ENCODE results near the gene ROR2.

Gene ROR2

GRCh38 chr9:91832322-91832721, 117.7 kb downstream of the ROR2 start:
- H3K4me3 Mint-ChIP-seq: no peak overlapping the region
- no peaks in the 10 kb centered on the region for H3K27me3 Mint-ChIP-seq
- H3K36me3 Mint-ChIP-seq (ENCODE audit: low read depth): no peaks in the 10 kb centered on the region
- H3K9me3 Mint-ChIP-seq: no peaks in the 10 kb centered on the region
- no peak for DNase-seq
- H3K4me1 Mint-ChIP-seq (ENCODE audit: low read depth): no peaks in the 10 kb centered on the region
- no peak overlapping the region for H3K27ac Mint-ChIP-seq

DNA sequence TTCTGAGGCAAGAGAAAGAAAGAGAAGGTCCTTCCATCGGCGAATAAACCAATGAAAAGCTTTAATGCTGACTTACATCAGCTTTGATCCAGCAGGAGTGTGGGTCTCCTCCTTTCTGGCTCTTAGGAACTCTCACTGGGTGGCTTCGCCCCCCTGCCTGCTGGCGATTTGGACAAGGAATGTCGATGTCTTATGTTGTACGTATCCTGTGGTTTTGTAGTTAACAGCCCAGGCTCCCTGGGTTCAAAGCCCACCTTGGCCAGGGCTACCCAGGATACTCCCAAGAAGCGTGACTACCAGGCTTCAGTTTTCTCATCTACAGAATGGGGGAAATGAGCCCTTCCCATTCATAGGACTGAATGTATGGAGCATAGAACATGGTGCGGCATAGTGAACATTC, 124.2 kb downstream of the ROR2 start:
- Mint-ChIP-seq H3K27ac (no peak overlapping the region), H3K9me3 (no peaks in the 10 kb centered on the region), H3K4me3 (no peak overlapping the region), H3K27me3 (peaks cover 5% of the 10 kb centered on the region), H3K36me3 (ENCODE audit: low read depth) (no peaks in the 10 kb centered on the region), H3K4me1 (ENCODE audit: low read depth) (no peaks in the 10 kb centered on the region)
- no peak for DNase-seq

GRCh38 chr9:91825422-91825821, 124.6 kb downstream of the ROR2 start:
- H3K36me3 Mint-ChIP-seq (ENCODE audit: low read depth): no peaks in the 10 kb centered on the region
- peaks cover 5% of the 10 kb centered on the region for H3K27me3 Mint-ChIP-seq
- H3K4me3 Mint-ChIP-seq: no peak overlapping the region
- no peaks in the 10 kb centered on the region for H3K4me1 Mint-ChIP-seq (ENCODE audit: low read depth)
- no peak for DNase-seq
- H3K9me3 Mint-ChIP-seq: no peaks in the 10 kb centered on the region
- peak overlapping the region; percentile 11 for H3K27ac Mint-ChIP-seq

DNA sequence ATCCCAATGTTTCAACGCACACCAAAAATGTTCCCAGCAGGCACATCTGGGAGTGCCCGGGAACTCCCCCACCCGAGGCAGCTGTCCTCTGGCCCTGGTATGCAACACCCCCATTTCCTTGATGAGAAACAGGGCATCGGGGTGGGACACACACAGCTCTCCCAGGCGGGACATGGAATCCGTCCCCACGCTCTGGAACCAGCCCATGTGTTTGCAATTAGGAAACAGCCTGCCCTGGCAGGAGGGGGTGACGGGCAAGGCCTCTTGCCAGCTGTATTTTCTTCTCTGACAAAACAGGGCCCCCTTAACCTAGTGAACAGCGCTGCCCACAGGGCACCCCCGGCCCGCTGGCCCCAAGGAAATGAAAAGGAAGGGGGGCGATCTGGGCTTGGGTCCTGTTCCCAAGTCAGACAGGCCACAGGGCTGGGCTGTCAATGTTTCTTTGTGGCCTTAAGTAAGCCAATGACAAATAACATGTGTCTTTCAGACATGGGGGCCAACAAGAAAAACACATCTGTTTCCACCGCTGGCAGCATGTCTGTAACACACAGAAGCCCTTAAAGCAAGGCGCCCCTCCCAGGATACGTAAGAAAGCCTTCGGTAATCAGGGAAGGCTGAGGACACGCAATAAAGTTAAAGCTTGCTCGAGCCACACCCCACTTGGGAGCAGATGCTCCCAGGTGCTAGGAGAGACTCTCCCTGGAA, 125.3 kb downstream of the ROR2 start:
- H3K27ac Mint-ChIP-seq: no peak overlapping the region
- H3K36me3 Mint-ChIP-seq (ENCODE audit: low read depth): no peaks in the 10 kb centered on the region

GRCh38 chr9:91824151-91824550, 125.9 kb downstream of the ROR2 start:
- H3K9me3 Mint-ChIP-seq: no peaks in the 10 kb centered on the region
- H3K36me3 Mint-ChIP-seq (ENCODE audit: low read depth): no peaks in the 10 kb centered on the region
- H3K4me1 Mint-ChIP-seq (ENCODE audit: low read depth): no peaks in the 10 kb centered on the region
- no peak overlapping the region for H3K27ac Mint-ChIP-seq
- peaks cover 5% of the 10 kb centered on the region for H3K27me3 Mint-ChIP-seq
- H3K4me3 Mint-ChIP-seq: no peak overlapping the region
- DNase-seq: no peak

More for the DNA sequence above, 125.3 kb downstream of the ROR2 start:
- DNase-seq: no peak
- Mint-ChIP-seq H3K4me3 (no peak overlapping the region), H3K4me1 (ENCODE audit: low read depth) (no peaks in the 10 kb centered on the region), H3K9me3 (no peaks in the 10 kb centered on the region), H3K27me3 (peaks cover 5% of the 10 kb centered on the region)

DNA sequence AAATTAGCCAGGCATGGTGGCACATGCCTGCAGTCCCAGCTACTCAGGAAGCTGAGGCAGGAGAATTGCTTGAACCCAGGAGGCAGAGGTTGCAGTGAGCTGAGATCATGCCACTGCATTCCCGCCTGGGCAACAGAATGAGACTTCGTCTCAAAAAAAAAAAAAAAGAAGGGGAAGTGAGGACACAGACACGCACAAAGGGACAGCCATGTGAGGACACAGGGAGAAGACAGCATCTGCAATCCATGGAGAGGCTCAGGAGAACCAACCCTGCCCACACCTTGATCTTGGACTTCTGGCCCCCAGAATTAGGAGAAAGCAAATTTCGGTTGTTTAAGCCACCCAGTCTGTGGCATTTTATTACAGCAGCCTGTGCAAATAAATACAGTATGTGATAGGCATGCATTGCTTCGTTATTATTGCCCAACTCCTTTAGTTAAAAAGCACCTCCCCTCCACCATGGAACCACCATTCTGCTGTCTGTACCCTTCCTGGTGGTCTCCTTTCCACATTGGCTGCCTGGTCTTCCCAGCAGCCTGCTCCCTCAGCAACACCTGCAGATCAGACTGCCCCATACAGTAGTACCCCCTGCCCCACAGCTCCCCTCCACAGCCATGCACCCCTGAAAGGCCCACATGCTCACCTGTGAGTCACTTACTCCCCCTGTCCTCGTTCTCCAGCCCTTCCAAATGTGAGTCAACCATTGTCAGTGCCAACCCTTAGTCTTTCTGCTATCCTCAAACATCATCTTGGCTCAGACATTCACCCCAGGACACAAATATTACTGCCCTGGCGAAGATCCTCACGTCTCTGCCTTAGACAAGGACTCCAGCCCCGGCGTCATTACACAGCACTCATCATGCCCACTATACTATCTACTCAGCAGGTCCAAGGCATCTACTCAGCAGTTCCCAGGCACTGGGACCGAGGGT, 128.8 kb downstream of the ROR2 start:
- Mint-ChIP-seq H3K4me1 (ENCODE audit: low read depth) (no peaks in the 10 kb centered on the region), H3K36me3 (ENCODE audit: low read depth) (no peaks in the 10 kb centered on the region), H3K27ac (no peak overlapping the region), H3K9me3 (no peaks in the 10 kb centered on the region), H3K27me3 (peaks cover 5% of the 10 kb centered on the region), H3K4me3 (no peak overlapping the region)
- DNase-seq: no peak

- Mint-ChIP-seq H3K36me3 (ENCODE audit: low read depth) (no peaks in the 10 kb centered on the region), H3K9me3 (no peaks in the 10 kb centered on the region)
Observed at GRCh38 chr9:91820126-91820750, 129.8 kb downstream of the ROR2 start.

DNA sequence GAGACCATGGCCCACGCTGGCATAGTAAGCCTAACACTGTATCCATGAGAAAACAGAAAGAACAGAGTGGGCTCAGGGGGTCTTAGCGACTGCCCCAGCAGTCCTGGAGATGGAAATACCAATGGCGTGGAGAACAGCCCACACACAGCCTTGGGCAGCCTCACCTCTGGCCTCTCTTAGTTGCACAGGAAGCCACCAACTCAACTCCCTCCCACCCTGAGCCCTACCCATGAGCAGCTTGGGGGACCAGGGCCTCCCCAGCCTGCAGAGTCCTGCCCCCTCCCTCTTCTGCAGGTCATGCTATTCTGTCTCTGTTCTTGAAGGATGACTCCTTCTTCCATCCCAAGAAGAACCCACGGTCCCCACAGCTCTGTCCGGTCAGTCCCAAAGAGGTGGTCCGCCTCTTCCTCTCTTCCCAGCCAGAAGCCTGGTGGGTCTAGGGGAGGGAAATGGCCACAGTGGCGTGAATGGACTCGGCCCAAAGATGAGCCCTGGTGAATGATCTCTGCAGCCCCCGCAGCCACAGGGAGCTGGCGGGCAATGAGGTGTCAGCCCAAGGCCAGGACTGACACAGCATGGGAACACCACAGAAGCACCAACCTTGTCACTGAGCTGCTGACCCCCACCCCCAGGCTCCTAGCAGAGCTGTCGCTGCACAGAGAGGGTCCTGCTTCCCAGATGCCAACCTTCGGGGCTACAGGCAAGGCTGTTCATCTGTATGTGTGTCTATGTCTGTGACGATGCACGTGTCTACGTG, 131.2 kb downstream of the ROR2 start:
- Mint-ChIP-seq H3K36me3 (ENCODE audit: low read depth) (no peaks in the 10 kb centered on the region), H3K4me1 (ENCODE audit: low read depth) (no peaks in the 10 kb centered on the region), H3K27ac (no peak overlapping the region), H3K4me3 (no peak overlapping the region), H3K27me3 (no peaks in the 10 kb centered on the region), H3K9me3 (no peaks in the 10 kb centered on the region)
- no peak for DNase-seq

More at GRCh38 chr9:91820126-91820750, 129.8 kb downstream of the ROR2 start:
- H3K27ac Mint-ChIP-seq: no peak overlapping the region
- H3K27me3 Mint-ChIP-seq: peaks cover 1% of the 10 kb centered on the region
- no peaks in the 10 kb centered on the region for H3K4me1 Mint-ChIP-seq (ENCODE audit: low read depth)
- no peak overlapping the region for H3K4me3 Mint-ChIP-seq
- no peak for DNase-seq

DNA sequence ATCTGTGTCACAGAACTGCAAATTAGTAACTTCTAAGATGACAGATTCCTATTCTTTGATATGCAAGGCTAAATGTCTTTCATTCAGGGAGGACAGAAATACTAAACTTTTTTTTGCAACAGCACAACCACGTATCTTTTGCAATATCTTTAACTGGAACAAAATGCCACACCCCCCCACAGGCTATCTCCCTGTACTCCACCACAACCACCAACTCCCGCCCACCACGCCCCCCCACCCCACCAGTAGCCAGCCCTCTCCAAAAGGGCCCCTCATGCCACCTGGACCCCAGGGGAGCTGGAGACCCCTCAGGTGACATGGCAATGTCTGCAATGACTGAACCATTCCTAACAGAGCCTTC, 131.8 kb downstream of the ROR2 start:
- Mint-ChIP-seq H3K27ac (no peak overlapping the region), H3K36me3 (ENCODE audit: low read depth) (no peaks in the 10 kb centered on the region), H3K4me1 (ENCODE audit: low read depth) (no peaks in the 10 kb centered on the region), H3K9me3 (no peaks in the 10 kb centered on the region), H3K4me3 (no peak overlapping the region), H3K27me3 (no peaks in the 10 kb centered on the region)
- no peak for DNase-seq

- H3K27ac Mint-ChIP-seq: no peak overlapping the region
- no peaks in the 10 kb centered on the region for H3K27me3 Mint-ChIP-seq
- no peak for DNase-seq
- H3K9me3 Mint-ChIP-seq: no peaks in the 10 kb centered on the region
- H3K36me3 Mint-ChIP-seq (ENCODE audit: low read depth): no peaks in the 10 kb centered on the region
- no peak overlapping the region for H3K4me3 Mint-ChIP-seq
- no peaks in the 10 kb centered on the region for H3K4me1 Mint-ChIP-seq (ENCODE audit: low read depth)
Observed at GRCh38 chr9:91817493-91818224, 132.4 kb downstream of the ROR2 start.

GRCh38 chr9:91817106-91817492, 132.9 kb downstream of the ROR2 start:
- no peaks in the 10 kb centered on the region for H3K9me3 Mint-ChIP-seq
- no peaks in the 10 kb centered on the region for H3K4me1 Mint-ChIP-seq (ENCODE audit: low read depth)
- H3K27me3 Mint-ChIP-seq: no peaks in the 10 kb centered on the region

DNA sequence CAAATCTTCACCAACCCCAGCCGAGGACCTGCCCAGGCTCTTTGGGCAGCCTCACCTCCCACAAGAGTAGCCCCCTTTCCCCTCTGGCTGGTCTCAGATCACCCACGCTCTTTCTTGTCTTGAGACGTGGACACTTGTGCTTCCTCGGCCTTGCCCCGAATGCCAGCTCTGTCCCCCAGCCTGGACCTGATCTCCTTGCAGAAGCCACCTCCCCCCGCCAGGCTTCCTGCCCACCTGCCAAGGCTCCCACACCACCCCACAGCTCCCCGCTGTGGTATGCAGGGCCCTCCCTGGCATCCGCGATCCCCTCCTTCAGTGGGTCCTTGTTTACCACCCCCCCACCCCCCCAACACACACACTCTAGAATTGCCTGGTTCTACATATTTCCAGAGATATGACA, 133.7 kb downstream of the ROR2 start:
- Mint-ChIP-seq H3K4me3 (no peak overlapping the region), H3K36me3 (ENCODE audit: low read depth) (no peaks in the 10 kb centered on the region), H3K9me3 (no peaks in the 10 kb centered on the region), H3K4me1 (ENCODE audit: low read depth) (no peaks in the 10 kb centered on the region), H3K27ac (no peak overlapping the region), H3K27me3 (no peaks in the 10 kb centered on the region)
- no peak for DNase-seq

More at GRCh38 chr9:91817106-91817492, 132.9 kb downstream of the ROR2 start:
- Mint-ChIP-seq H3K27ac (no peak overlapping the region), H3K4me3 (no peak overlapping the region), H3K36me3 (ENCODE audit: low read depth) (no peaks in the 10 kb centered on the region)
- no peak for DNase-seq

DNA sequence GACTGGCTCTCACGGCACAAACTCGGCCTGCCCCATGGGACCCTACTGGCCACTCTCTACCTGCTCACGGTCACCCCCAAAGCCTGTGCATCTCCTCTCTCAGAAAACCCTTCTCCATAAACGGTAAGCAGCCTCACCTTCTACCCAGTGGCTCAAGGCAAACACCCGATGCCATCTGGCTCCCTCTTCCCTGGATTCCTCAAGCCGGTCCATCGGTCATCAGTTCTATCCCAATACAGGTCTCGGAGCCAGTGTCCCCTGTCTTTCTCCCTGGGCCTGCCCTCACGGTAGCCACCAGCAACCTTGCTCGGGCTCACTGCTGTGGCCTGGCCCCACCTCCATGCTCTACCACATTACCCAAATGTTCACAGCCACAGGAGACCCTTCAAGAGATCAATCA, 134.1 kb downstream of the ROR2 start:
- H3K4me1 Mint-ChIP-seq (ENCODE audit: low read depth): no peaks in the 10 kb centered on the region
- H3K9me3 Mint-ChIP-seq: no peaks in the 10 kb centered on the region
- no peak overlapping the region for H3K27ac Mint-ChIP-seq
- no peak for DNase-seq
- H3K36me3 Mint-ChIP-seq (ENCODE audit: low read depth): no peaks in the 10 kb centered on the region
- no peaks in the 10 kb centered on the region for H3K27me3 Mint-ChIP-seq
- no peak overlapping the region for H3K4me3 Mint-ChIP-seq

DNA sequence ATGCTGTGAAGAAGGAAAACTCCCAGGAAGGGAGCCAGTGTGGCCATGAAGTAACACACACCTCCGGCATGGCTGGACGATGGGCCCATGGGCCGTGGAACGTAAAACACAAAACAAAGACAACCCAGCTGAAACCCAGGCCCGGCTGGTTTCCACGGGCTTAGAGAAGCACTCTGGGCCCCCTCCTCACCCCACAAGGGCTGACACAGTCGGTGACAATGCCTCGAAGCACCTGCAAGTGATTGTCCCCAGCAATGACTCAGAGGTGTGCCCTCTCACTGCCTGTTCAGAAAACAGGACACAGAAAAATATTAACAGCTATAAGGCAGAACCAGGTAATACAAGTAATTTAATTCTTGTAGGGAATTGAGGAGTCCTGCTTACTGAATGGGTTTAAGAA, 135.3 kb downstream of the ROR2 start:
- Mint-ChIP-seq H3K27me3 (no peaks in the 10 kb centered on the region), H3K27ac (no peak overlapping the region), H3K36me3 (ENCODE audit: low read depth) (no peaks in the 10 kb centered on the region), H3K9me3 (no peaks in the 10 kb centered on the region), H3K4me3 (no peak overlapping the region), H3K4me1 (ENCODE audit: low read depth) (no peaks in the 10 kb centered on the region)
- no peak for DNase-seq
